Calu3 (cell line): ENCODE results near the gene UGT1A7. TPM values are rescaled to one million over a fixed set of nuclear protein-coding genes. Genes with fewer than 3 reads are reported as not detected.

ENCODE experiments used
- BruUV-seq: library from RNA; stranded (reverse); fragments of 400-500 nt; replicated peaks from 2 replicates; lab custom pipeline; 2021; lab: Mats Ljungman, UMichigan
- CTCF ChIA-PET: fragments of 300-600 bp; sonication (Branson Sonifier 250); formaldehyde crosslinking; loops from one replicate; lab custom pipeline; 2022; ENCODE audit warnings: antibody characterized with exemption; lab: Charles Lee
- DNase-seq: peaks from one replicate; pipeline ENCODE4 v3.0.0; 2022
- H3K27ac Mint-ChIP-seq: one replicate; pipeline ENCODE4 v1.8.0; 2022; ENCODE audit warnings: mixed read lengths; ENCODE audit not compliant: unreplicated experiment
- H3K27me3 Mint-ChIP-seq: one replicate; pipeline ENCODE4 v1.8.0; 2022; ENCODE audit warnings: mixed read lengths; ENCODE audit not compliant: unreplicated experiment
- H3K36me3 Mint-ChIP-seq: one replicate; pipeline ENCODE4 v1.8.0; 2022; ENCODE audit warnings: mild to moderate bottlenecking, moderate library complexity, mixed read lengths; ENCODE audit not compliant: insufficient read depth, unreplicated experiment
- H3K4me1 Mint-ChIP-seq: one replicate; pipeline ENCODE4 v1.8.0; 2022; ENCODE audit warnings: mild to moderate bottlenecking, low read depth, mixed read lengths; ENCODE audit not compliant: unreplicated experiment
- H3K4me3 Mint-ChIP-seq: one replicate; pipeline ENCODE4 v1.8.0; 2022; ENCODE audit warnings: mild to moderate bottlenecking, low read depth, moderate library complexity, mixed read lengths; ENCODE audit not compliant: unreplicated experiment
- H3K9me3 Mint-ChIP-seq: one replicate; pipeline ENCODE4 v1.8.0; 2022; ENCODE audit warnings: low read depth, mixed read lengths; ENCODE audit not compliant: unreplicated experiment
- CTCF ChIP-seq: fragments of 200-600 bp; IDR thresholded peaks from one replicate; pipeline ENCODE4 v1.8.0; 2022; ENCODE audit warnings: antibody characterized with exemption; ENCODE audit not compliant: unreplicated experiment
- intact Hi-C: fragments of 100-400 bp; cut with micrococcal nuclease; formaldehyde crosslinking; loops from one replicate; pipeline ENCODE4 v1.10.0; 2022; ENCODE audit not compliant: unreplicated experiment
- total RNA-seq: library from RNA; stranded (reverse); gene quantifications from 2 replicates; pipeline ENCODE4 v1.2.3, GENCODE V29; 2022

UGT1A7 gene
- total RNA-seq, 1 experiment from 2014 or later = 7.2 TPM

GRCh38 chr2:233820774-233821105, 139.0 kb downstream of the UGT1A7 start:
- H3K9me3 Mint-ChIP-seq = no peaks in the 10 kb centered on the region
- H3K27me3 Mint-ChIP-seq = peaks cover 20% of the 10 kb centered on the region
- TF ChIP-seq CTCF = no peak
- H3K36me3 Mint-ChIP-seq = peaks cover 5% of the 10 kb centered on the region
- intact Hi-C loops = no loop called here
- BruUV-seq = no TSS peak
- H3K4me3 Mint-ChIP-seq = no peak overlapping the region
- H3K27ac Mint-ChIP-seq = no peak overlapping the region
- H3K4me1 Mint-ChIP-seq = no peaks in the 10 kb centered on the region
- CTCF ChIA-PET = interaction anchor here (1.3 kb wide), 1 partner anchor 12 kb away, joined by 4 read pairs; no protein-coding TSS in a partner anchor
- no peak for DNase-seq

- CTCF ChIA-PET = interaction anchor here (1.3 kb wide), 1 partner anchor 11 kb away, joined by 4 read pairs; no protein-coding TSS in a partner anchor
- no peak for TF ChIP-seq CTCF
Observed at GRCh38 chr2:233821196-233821595, 139.5 kb downstream of the UGT1A7 start.

GRCh38 chr2:233821709-233822100, 140.0 kb downstream of the UGT1A7 start:
- H3K9me3 Mint-ChIP-seq = no peaks in the 10 kb centered on the region
- H3K36me3 Mint-ChIP-seq = peaks cover 5% of the 10 kb centered on the region
- H3K27me3 Mint-ChIP-seq = peaks cover 20% of the 10 kb centered on the region
- H3K4me3 Mint-ChIP-seq = no peak overlapping the region
- no TSS peak for BruUV-seq
- TF ChIP-seq CTCF = no peak
- DNase-seq = no peak
- CTCF ChIA-PET = no interaction called here
- intact Hi-C loops = no loop called here
- no peaks in the 10 kb centered on the region for H3K4me1 Mint-ChIP-seq
- H3K27ac Mint-ChIP-seq = no peak overlapping the region

More at GRCh38 chr2:233821196-233821595, 139.5 kb downstream of the UGT1A7 start:
- no peak overlapping the region for H3K4me3 Mint-ChIP-seq
- no peaks in the 10 kb centered on the region for H3K4me1 Mint-ChIP-seq
- peaks cover 5% of the 10 kb centered on the region for H3K36me3 Mint-ChIP-seq
- no peak for DNase-seq
- H3K27ac Mint-ChIP-seq = no peak overlapping the region
- no peaks in the 10 kb centered on the region for H3K9me3 Mint-ChIP-seq
- BruUV-seq = no TSS peak
- H3K27me3 Mint-ChIP-seq = peaks cover 20% of the 10 kb centered on the region
- intact Hi-C loops = no loop called here

- H3K27me3 Mint-ChIP-seq = peaks cover 20% of the 10 kb centered on the region
- no peak overlapping the region for H3K27ac Mint-ChIP-seq
- H3K36me3 Mint-ChIP-seq = peaks cover 5% of the 10 kb centered on the region
- DNase-seq = no peak
- no peak for TF ChIP-seq CTCF
- H3K9me3 Mint-ChIP-seq = no peaks in the 10 kb centered on the region
- intact Hi-C loops = no loop called here
- no TSS peak for BruUV-seq
- H3K4me1 Mint-ChIP-seq = no peaks in the 10 kb centered on the region
- CTCF ChIA-PET = no interaction called here
- H3K4me3 Mint-ChIP-seq = no peak overlapping the region
Observed at GRCh38 chr2:233822101-233822771, 140.5 kb downstream of the UGT1A7 start.

Other genes with a start within 250 kb of the UGT1A7 start
- 44.2 and 45.8 TPM in 2 replicates for gene USP40, start 115.1 kb upstream of the UGT1A7 start, total RNA-seq
- gene UGT1A8, start 64.3 kb upstream of the UGT1A7 start, total RNA-seq = not detected in 2 replicates
- gene UGT1A10, start 45.5 kb upstream of the UGT1A7 start, total RNA-seq = 107 and 120 TPM in 2 replicates
- gene UGT1A9, start 10.0 kb upstream of the UGT1A7 start, total RNA-seq = 3.5 and 4.3 TPM in 2 replicates
- 98.0 and 116 TPM in 2 replicates for gene UGT1A6, start 11.0 kb downstream of the UGT1A7 start, total RNA-seq
- gene UGT1A5, start 31.0 kb downstream of the UGT1A7 start, total RNA-seq = 7.1 and 7.3 TPM in 2 replicates
- gene UGT1A4, start 36.8 kb downstream of the UGT1A7 start, total RNA-seq = 6.1 TPM in 2 replicates
- gene UGT1A3, start 47.1 kb downstream of the UGT1A7 start, total RNA-seq = 5.9 and 6.0 TPM in 2 replicates
- 26.7 and 43.9 TPM in 2 replicates for gene UGT1A1, start 78.4 kb downstream of the UGT1A7 start, total RNA-seq
- 0.33 and 0.76 TPM in 2 replicates for gene MROH2A, start 96.4 kb downstream of the UGT1A7 start, total RNA-seq
- 58.5 and 71.0 TPM in 2 replicates for gene HJURP, start 172.6 kb downstream of the UGT1A7 start, total RNA-seq
- 1.1 and 1.5 TPM in 2 replicates for gene TRPM8, start 235.5 kb downstream of the UGT1A7 start, total RNA-seq